ENCODE results near the gene GCK.

GCK gene

GRCh38 chr7:44225566-44226395, 36.5 kb upstream of the GCK start:
- Mint-ChIP-seq H3K27ac (no peak overlapping the region), H3K4me3 (no peak overlapping the region), H3K27me3 (no peaks in the 10 kb centered on the region), H3K9me3 (no peaks in the 10 kb centered on the region), H3K36me3 (ENCODE audit: low read depth) (no peaks in the 10 kb centered on the region), H3K4me1 (ENCODE audit: low read depth) (no peaks in the 10 kb centered on the region)

- no peak overlapping the region for H3K4me3 Mint-ChIP-seq
- no peaks in the 10 kb centered on the region for H3K36me3 Mint-ChIP-seq (ENCODE audit: low read depth)
- H3K27ac Mint-ChIP-seq = no peak overlapping the region
- H3K27me3 Mint-ChIP-seq = no peaks in the 10 kb centered on the region
- H3K9me3 Mint-ChIP-seq = no peaks in the 10 kb centered on the region
- H3K4me1 Mint-ChIP-seq (ENCODE audit: low read depth) = no peaks in the 10 kb centered on the region
These were observed 35.8 kb upstream of the GCK start for GRCh38 chr7:44224974-44225565.

GRCh38 chr7:44224080-44224973, 35.1 kb upstream of the GCK start:
- Mint-ChIP-seq H3K27me3 (no peaks in the 10 kb centered on the region), H3K36me3 (ENCODE audit: low read depth) (no peaks in the 10 kb centered on the region), H3K9me3 (no peaks in the 10 kb centered on the region), H3K4me1 (ENCODE audit: low read depth) (no peaks in the 10 kb centered on the region), H3K4me3 (no peak overlapping the region), H3K27ac (no peak overlapping the region)

- no peaks in the 10 kb centered on the region for H3K4me1 Mint-ChIP-seq (ENCODE audit: low read depth)
- no peaks in the 10 kb centered on the region for H3K36me3 Mint-ChIP-seq (ENCODE audit: low read depth)
- no peak overlapping the region for H3K4me3 Mint-ChIP-seq
- no peaks in the 10 kb centered on the region for H3K9me3 Mint-ChIP-seq
- H3K27ac Mint-ChIP-seq = no peak overlapping the region
- no peaks in the 10 kb centered on the region for H3K27me3 Mint-ChIP-seq
These were observed 34.3 kb upstream of the GCK start for GRCh38 chr7:44223362-44224079.

- Mint-ChIP-seq H3K27me3 (no peaks in the 10 kb centered on the region), H3K4me3 (no peak overlapping the region), H3K27ac (no peak overlapping the region), H3K9me3 (no peaks in the 10 kb centered on the region), H3K4me1 (ENCODE audit: low read depth) (no peaks in the 10 kb centered on the region), H3K36me3 (ENCODE audit: low read depth) (no peaks in the 10 kb centered on the region)
These were observed 33.6 kb upstream of the GCK start for GRCh38 chr7:44222776-44223261.

- H3K4me1 Mint-ChIP-seq (ENCODE audit: low read depth) = no peaks in the 10 kb centered on the region
- H3K36me3 Mint-ChIP-seq (ENCODE audit: low read depth) = no peaks in the 10 kb centered on the region
- H3K27ac Mint-ChIP-seq = no peak overlapping the region
- H3K9me3 Mint-ChIP-seq = no peaks in the 10 kb centered on the region
- no peaks in the 10 kb centered on the region for H3K27me3 Mint-ChIP-seq
- H3K4me3 Mint-ChIP-seq = no peak overlapping the region
These were observed 32.8 kb upstream of the GCK start for GRCh38 chr7:44222074-44222473.

GRCh38 chr7:44221231-44221791, 32.1 kb upstream of the GCK start:
- Mint-ChIP-seq H3K4me1 (ENCODE audit: low read depth) (no peaks in the 10 kb centered on the region), H3K27ac (no peak overlapping the region), H3K4me3 (no peak overlapping the region), H3K27me3 (no peaks in the 10 kb centered on the region), H3K9me3 (no peaks in the 10 kb centered on the region), H3K36me3 (ENCODE audit: low read depth) (no peaks in the 10 kb centered on the region)

GRCh38 chr7:44220358-44221112, 31.3 kb upstream of the GCK start:
- H3K27me3 Mint-ChIP-seq = no peaks in the 10 kb centered on the region
- no peak overlapping the region for H3K27ac Mint-ChIP-seq
- H3K4me1 Mint-ChIP-seq (ENCODE audit: low read depth) = no peaks in the 10 kb centered on the region
- no peak overlapping the region for H3K4me3 Mint-ChIP-seq
- H3K9me3 Mint-ChIP-seq = no peaks in the 10 kb centered on the region
- H3K36me3 Mint-ChIP-seq (ENCODE audit: low read depth) = no peaks in the 10 kb centered on the region

GRCh38 chr7:44220046-44220357, 30.8 kb upstream of the GCK start:
- Mint-ChIP-seq H3K9me3 (no peaks in the 10 kb centered on the region), H3K4me3 (no peak overlapping the region), H3K27ac (no peak overlapping the region), H3K4me1 (ENCODE audit: low read depth) (no peaks in the 10 kb centered on the region), H3K36me3 (ENCODE audit: low read depth) (no peaks in the 10 kb centered on the region), H3K27me3 (no peaks in the 10 kb centered on the region)

- Mint-ChIP-seq H3K36me3 (ENCODE audit: low read depth) (no peaks in the 10 kb centered on the region), H3K27ac (no peak overlapping the region), H3K9me3 (no peaks in the 10 kb centered on the region), H3K27me3 (no peaks in the 10 kb centered on the region), H3K4me1 (ENCODE audit: low read depth) (no peaks in the 10 kb centered on the region), H3K4me3 (no peak overlapping the region)
These were observed 30.3 kb upstream of the GCK start for GRCh38 chr7:44219371-44220045.

- Mint-ChIP-seq H3K9me3 (no peaks in the 10 kb centered on the region), H3K4me1 (ENCODE audit: low read depth) (no peaks in the 10 kb centered on the region), H3K36me3 (ENCODE audit: low read depth) (no peaks in the 10 kb centered on the region), H3K27me3 (no peaks in the 10 kb centered on the region), H3K27ac (no peak overlapping the region), H3K4me3 (no peak overlapping the region)
These were observed 29.4 kb upstream of the GCK start for GRCh38 chr7:44218418-44219201.

GRCh38 chr7:44217852-44218402, 28.7 kb upstream of the GCK start:
- H3K27ac Mint-ChIP-seq = no peak overlapping the region
- H3K4me1 Mint-ChIP-seq (ENCODE audit: low read depth) = no peaks in the 10 kb centered on the region
- H3K9me3 Mint-ChIP-seq = no peaks in the 10 kb centered on the region
- no peaks in the 10 kb centered on the region for H3K27me3 Mint-ChIP-seq
- no peak overlapping the region for H3K4me3 Mint-ChIP-seq
- no peaks in the 10 kb centered on the region for H3K36me3 Mint-ChIP-seq (ENCODE audit: low read depth)

Data from stimulated activated naive CD8-positive, alpha-beta T cell treated with anti-CD3 and anti-CD28 coated beads, Interleukin-15, Interleukin-2, amounts not matched to agents 100 ng/mL and 50 ng/mL, for 24 hours (primary cell).